ENCODE results near the gene GRAMD1B.

The GRAMD1B gene

GRCh38 chr11:123478352-123478987 lies 48.4 kb downstream of the GRAMD1B start:
- DNase-seq = peak; percentile 60

GRCh38 chr11:123479048-123479837 lies 49.2 kb downstream of the GRAMD1B start:
- DNase-seq = no peak

DNA sequence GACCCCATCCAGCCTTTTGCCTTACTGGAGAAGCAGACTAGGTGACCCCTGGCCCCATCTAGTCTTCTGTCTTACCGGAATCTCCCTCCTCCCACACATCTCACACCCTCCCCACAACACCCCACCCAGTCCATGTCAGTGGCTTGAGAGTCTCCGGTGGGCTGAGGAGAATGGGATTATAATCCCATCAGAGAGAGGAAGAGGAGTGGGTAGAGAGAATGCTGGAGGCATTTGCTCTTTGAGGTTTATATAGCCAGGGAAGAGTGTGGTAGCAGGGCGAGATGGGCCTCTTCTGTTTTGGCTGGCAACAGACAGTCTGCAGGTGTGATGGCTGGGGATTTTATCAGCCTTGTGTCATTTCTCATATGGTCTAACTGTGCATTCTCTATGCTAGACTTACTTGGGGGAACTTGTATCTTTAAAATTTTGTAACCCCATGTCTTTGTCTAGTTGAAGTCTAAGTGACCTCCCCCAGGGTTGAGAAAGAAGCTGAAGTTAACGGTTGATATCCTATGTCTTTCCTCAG lies 50.3 kb downstream of the GRAMD1B start:
- no peak for DNase-seq

DNA sequence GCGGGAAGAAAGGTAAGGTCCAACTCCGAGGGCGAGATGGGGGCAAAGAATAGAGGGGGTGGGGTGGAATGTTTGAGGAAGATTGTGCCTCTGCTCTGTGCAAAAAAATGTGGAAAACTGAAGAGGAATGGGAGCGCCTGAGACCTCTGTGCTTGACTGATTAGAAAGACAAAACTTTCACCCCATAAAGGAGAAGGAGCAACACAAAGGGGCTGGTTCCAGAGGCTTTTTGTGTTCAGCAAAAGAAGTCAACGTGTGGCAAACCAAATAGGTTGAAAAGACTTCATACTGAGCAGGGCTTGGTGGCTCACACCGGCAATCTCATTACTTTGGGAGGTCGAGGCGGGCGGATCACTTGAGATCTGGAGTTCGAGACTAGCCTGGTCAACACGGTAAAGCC lies 50.8 kb downstream of the GRAMD1B start:
- no peak for DNase-seq

- no peak for DNase-seq
These were observed 51.6 kb downstream of the GRAMD1B start for GRCh38 chr11:123481640-123482039.

- DNase-seq = no peak
These were observed 52.1 kb downstream of the GRAMD1B start for GRCh38 chr11:123482218-123482617.

DNA sequence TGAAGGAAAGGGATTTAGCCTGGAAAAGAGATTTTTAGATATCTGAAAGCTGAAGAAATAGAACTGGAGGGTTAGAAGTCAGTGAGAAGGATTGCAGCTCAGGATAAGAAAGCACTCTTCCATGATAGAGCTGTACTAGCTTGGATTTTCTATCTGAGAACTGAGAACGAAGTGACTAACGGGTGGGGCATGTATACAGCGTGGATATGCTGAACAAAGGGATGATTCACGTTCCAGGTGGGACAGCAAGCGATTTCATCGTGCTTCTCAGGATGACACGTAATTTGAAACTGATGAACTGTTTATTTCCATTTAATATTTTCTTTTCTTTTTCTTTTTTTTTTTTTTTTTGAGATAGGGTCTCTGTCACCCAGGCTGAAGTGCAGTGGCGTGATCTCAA lies 53.0 kb downstream of the GRAMD1B start:
- DNase-seq = no peak

GRCh38 chr11:123483466-123483865 lies 53.4 kb downstream of the GRAMD1B start:
- DNase-seq = no peak

DNA sequence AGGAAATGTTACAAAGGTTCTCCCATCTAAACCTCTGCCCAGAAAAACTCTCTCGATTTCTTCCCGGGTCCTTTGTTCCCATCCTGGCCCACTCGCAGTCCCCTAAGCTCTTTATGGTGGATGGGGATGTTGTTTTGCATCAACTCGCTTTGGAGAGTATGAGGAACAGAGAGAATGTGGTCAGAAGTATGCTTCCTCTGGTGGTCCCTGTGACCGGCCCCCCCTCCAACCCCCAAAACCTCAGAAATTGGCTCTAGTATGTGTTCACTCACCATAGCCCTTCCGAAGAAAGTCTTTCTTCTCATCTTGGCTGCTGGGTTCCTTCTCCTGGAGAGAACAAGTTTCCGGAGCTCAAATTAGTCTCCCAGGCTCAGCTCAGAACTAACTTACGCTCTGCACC lies 54.4 kb downstream of the GRAMD1B start:
- no peak for DNase-seq

DNA sequence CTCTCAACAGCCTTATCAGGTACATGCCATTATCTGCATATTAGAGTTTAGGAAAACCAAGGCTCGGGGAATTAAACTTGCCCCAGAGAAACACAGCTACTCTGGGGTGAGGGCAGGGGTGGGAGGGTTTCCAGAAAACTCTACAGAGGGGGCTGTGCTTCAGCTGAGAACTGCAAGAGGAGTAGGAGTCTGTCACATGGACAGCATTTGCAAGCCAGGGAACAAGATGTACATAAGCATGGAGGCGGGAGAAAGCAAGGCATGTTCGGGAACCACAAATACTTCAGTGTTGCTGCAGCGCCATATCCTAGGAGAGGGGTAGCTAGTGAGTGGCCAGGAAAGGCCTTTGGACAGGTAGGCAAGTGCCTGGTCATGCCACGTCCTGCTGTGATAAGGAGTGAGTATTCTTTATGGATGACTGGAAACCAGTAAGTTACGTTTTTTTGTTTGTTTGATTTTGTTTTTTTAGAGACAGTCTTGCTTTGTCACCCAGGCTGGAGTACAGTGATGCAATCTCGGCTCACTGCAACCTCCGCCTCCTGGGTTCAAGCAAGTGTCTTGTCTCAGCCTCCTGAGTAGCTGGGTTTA lies 57.2 kb downstream of the GRAMD1B start:
- no peak for DNase-seq

DNA sequence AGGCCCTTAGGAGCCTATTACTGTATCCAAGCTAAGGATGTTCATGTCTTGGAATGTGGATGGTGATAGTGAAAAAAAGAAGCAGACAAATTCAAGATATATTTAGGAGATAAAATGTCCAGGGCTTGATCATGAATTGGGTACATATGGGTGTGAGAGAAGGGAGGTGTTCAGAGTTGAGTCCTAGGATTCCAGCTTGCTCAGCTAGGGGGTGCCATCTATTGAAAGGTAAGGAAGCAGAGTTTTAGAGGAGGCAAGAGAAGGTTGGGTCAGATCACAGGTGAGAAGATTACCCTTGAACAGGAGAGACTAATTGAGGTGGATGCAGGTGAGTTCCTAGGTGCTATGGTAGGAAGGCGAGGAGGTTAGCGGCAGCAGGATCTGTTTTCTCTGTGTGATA lies 60.5 kb downstream of the GRAMD1B start:
- no peak for DNase-seq

DNA sequence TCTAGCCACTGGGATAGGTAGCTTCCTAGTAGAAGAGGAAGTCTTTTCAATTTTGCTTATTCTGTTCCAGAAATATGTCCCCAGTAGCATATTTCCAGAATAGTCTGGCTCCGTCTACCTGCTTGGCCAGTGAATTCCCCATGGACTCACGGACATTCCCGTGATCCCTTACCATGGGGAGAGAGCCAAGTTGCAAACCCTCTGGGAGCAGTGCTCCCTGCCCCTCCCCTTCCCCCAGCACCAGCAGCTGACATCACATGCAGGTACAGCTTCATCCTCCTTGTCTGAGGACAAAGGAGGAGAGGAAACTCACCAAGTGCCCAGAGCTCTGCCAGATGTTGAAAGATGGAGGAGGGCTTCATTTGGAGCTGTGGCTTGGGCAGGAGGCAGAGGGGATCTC lies 61.2 kb downstream of the GRAMD1B start:
- DNase-seq = no peak

DNA sequence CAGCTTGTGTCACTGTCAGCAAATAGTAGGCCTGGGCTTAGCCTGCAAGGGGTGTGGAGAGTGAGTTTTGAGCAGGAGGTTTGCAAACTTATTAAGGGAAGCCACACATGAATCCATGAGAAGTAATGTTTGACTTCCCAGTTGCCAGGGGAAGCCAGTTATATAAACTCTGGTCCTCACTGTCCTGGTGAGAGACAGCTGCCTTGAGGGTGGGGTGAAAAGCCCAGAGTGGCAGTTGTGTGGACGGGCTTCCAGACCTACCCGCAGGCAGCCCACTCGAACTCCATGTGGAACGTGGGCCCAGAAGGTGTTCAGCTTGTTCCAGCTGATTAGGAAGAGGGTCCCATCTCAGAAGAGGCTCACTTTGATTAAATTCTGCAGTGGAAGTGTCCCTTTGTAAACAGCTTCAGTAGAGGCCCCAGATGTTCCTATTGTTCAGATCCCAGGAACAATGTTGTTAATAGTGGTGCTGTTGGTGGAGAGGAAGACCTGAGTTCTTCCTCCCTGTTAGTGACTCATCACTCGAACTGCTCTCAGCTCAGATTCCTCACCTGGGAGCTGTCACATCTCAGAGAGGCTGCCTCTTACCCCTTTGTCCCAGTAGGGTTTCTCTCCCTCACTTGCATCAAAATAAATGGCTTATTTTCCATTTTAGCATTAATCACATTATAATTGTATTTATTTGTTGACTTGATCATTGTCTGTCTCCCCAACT lies 63.4 kb downstream of the GRAMD1B start:
- no peak for DNase-seq

DNA sequence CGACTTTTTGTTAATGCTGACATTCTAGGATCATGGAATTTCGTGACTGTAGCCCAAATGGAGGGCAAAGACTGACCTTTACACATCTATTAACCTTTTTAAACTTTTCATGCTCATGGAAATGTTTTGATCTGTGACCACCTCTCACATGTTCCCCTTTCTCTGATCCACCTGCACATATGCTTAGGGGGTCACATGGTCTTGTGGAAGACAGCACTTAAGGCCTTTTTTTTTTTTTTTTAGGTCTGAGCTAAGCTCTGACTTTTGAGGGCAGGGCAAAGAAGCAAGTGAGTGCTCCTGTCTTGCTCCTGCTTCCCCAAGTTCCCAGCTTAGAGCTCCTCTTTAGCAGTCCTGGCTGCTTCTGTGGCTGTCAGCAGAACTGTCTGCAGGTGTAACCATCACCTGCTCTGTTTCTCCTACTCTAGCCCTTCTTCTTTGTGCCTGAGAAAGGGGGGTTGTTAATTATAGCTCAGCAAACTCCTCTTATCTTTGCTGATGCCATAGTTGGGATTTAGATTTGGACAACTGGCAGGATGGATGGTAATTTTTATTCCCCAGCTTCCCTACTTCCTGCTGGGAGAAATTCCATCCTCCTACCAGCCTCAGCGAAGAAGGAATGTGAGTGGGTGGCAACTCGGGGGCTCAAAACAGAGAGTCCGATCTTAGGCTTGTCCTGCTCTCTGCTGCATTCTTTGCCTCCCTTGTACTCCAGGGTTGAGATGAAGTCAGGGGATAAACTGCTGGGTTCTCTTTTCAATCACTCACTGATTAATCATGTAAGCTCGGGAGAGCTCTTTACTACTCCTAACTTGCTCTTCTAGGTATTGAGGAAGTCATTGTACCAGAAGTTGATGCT lies 64.4 kb downstream of the GRAMD1B start:
- no peak for DNase-seq

GRCh38 chr11:123504401-123504800 lies 74.3 kb downstream of the GRAMD1B start:
- no peak for DNase-seq

- no peak for DNase-seq
These were observed 75.7 kb downstream of the GRAMD1B start for GRCh38 chr11:123505546-123506299.

DNA sequence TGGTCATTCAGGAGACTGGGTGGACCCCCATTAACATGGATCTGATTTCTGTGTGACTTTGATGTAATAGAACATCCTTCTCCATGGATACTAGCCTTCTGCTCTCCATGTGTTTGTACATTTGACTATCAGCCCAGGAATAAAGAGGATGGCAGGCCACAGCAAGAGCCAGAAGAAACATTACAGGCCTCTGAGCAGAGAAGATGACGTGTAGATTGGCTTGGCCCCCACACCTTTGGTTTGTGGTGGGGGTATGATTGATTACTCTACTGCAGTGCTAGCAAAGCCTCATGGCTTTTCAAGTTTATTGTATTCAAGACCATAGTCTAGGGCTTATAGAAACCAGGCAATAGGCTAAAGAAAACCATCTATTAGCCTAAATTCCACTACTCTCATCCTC lies 77.0 kb downstream of the GRAMD1B start:
- no peak for DNase-seq

- DNase-seq = peak; percentile 58
These were observed 79.9 kb downstream of the GRAMD1B start for GRCh38 chr11:123509737-123510578.

GRCh38 chr11:123510579-123510905 lies 80.5 kb downstream of the GRAMD1B start:
- DNase-seq = no peak

- peak; percentile 95 for DNase-seq
These were observed 81.2 kb downstream of the GRAMD1B start for GRCh38 chr11:123511037-123511870.
